Neural progenitor cell (in vitro differentiated cells): Measurements from ENCODE around the gene NT5DC2.

Experiments
- EZH2 ChIP-seq: fragments of 200-600 bp; sonication (generic); IDR thresholded peaks from 2 replicates; pipeline ENCODE4 v1.6.1; 2017; ENCODE audit warnings: antibody characterized with exemption, mild to moderate bottlenecking, moderate library complexity
- EZH2phosphoT487 ChIP-seq: fragments of 200-600 bp; sonication (generic); IDR thresholded peaks from 2 replicates; pipeline ENCODE4 v1.6.1; 2017; ENCODE audit warnings: antibody characterized with exemption
- TF ChIP-seq, protein P1 (sequence below): fragments of 200-600 bp; sonication (generic); IDR thresholded peaks from 2 replicates; pipeline ENCODE4 v1.5.1; 2017; ENCODE audit warnings: antibody characterized with exemption, mild to moderate bottlenecking

DNA sequence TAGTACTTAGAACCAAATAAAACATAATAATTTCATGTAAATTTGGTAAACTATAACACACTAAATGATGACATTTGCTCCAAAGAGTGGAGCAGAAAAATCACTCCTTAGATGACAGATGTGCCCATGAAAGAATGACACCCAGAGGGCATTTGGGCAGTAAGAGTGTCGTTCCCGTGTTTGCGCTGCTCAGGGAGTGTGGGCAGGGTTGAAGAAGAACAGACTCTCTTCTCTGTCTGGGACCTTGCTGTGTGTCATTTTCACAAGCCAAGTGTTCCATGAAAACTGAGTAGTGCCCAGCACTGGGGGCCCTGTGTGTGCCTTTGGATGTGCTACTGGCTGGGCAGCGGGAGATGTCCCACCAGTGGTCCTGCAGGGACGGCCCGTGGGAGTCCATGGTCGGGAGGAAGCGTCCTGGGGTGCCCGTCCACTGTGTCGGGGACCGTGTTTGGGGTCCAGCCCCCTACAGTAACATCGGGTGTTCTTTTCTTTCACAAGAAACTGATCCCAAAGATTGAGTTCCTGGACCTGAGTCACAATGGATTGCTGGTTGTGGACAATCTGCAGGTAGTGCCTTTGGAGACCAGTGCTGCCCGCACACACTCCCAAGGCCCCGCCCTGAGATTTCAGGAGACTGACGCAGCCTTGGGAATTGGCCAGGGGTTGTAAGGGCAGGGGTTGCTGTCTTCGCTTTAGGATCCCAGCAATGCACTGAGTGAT is 56.4 kb downstream of the NT5DC2 start:
- TF ChIP-seq, protein P1, sequence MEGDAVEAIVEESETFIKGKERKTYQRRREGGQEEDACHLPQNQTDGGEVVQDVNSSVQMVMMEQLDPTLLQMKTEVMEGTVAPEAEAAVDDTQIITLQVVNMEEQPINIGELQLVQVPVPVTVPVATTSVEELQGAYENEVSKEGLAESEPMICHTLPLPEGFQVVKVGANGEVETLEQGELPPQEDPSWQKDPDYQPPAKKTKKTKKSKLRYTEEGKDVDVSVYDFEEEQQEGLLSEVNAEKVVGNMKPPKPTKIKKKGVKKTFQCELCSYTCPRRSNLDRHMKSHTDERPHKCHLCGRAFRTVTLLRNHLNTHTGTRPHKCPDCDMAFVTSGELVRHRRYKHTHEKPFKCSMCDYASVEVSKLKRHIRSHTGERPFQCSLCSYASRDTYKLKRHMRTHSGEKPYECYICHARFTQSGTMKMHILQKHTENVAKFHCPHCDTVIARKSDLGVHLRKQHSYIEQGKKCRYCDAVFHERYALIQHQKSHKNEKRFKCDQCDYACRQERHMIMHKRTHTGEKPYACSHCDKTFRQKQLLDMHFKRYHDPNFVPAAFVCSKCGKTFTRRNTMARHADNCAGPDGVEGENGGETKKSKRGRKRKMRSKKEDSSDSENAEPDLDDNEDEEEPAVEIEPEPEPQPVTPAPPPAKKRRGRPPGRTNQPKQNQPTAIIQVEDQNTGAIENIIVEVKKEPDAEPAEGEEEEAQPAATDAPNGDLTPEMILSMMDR = no peak
- TF ChIP-seq EZH2 (no peak), EZH2phosphoT487 (no peak)
